ENCODE measurements around the gene IMMP1L.

The IMMP1L gene

DNA sequence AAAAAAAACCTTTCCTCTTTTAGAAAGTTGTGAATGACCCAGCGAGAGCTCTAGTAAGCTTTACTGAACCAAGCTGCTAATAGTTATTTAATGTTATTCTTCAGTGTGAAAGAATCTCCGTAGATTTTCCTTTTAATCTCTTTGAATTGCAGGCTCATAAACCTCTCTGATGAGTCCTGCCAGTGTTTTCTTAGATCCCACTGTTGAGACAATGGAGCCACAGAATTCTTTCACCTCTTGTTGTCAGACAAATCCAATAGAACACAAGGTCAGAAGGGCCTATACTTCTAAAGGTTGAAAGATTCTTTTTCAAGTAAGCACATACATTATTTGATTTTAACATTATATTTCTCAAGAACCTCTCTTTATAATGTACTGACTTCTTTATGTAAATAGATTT is 87.6 kb downstream of the IMMP1L start:
- Histone ChIP-seq H3K4me3 (ENCODE audit: low read length, poor library complexity, severe bottlenecking) (no peak overlapping the region), H3K27me3 (ENCODE audit: insufficient read depth, low read length, poor library complexity, severe bottlenecking) (no peaks in the 10 kb centered on the region), H3K79me2 (ENCODE audit: insufficient read depth, low read length) (no peaks in the 10 kb centered on the region), H3K4me1 (ENCODE audit: insufficient read depth, low read length, poor library complexity, severe bottlenecking) (no peaks in the 10 kb centered on the region), H3K9me3 (ENCODE audit: insufficient read depth, low read depth, low read length) (no peaks in the 10 kb centered on the region), H3K4me2 (ENCODE audit: low read depth, low read length, poor library complexity, severe bottlenecking) (no peak overlapping the region), H3F3A (ENCODE audit: low read depth) (no peaks in the 10 kb centered on the region), H3K9ac (ENCODE audit: low read depth, low read length, poor library complexity, severe bottlenecking) (no peak overlapping the region), H3K36me3 (ENCODE audit: insufficient read depth, low read length) (no peaks in the 10 kb centered on the region), H3K9me2 (replicated peaks; ENCODE audit: low read depth, low read length) (no peaks in the 10 kb centered on the region), H2AFZ (ENCODE audit: low read length) (no peak overlapping the region), H4K20me1 (ENCODE audit: insufficient read depth, low read length, poor library complexity, severe bottlenecking) (no peaks in the 10 kb centered on the region)
- TF ChIP-seq, protein P1, sequence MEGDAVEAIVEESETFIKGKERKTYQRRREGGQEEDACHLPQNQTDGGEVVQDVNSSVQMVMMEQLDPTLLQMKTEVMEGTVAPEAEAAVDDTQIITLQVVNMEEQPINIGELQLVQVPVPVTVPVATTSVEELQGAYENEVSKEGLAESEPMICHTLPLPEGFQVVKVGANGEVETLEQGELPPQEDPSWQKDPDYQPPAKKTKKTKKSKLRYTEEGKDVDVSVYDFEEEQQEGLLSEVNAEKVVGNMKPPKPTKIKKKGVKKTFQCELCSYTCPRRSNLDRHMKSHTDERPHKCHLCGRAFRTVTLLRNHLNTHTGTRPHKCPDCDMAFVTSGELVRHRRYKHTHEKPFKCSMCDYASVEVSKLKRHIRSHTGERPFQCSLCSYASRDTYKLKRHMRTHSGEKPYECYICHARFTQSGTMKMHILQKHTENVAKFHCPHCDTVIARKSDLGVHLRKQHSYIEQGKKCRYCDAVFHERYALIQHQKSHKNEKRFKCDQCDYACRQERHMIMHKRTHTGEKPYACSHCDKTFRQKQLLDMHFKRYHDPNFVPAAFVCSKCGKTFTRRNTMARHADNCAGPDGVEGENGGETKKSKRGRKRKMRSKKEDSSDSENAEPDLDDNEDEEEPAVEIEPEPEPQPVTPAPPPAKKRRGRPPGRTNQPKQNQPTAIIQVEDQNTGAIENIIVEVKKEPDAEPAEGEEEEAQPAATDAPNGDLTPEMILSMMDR (conservative IDR thresholded peaks at IDR 0.05; ENCODE audit: low read length): no peak
- no peak for TF ChIP-seq EZH2phosphoT487 (IDR thresholded peaks at IDR 0.05; ENCODE audit: borderline replicate concordance)

DNA sequence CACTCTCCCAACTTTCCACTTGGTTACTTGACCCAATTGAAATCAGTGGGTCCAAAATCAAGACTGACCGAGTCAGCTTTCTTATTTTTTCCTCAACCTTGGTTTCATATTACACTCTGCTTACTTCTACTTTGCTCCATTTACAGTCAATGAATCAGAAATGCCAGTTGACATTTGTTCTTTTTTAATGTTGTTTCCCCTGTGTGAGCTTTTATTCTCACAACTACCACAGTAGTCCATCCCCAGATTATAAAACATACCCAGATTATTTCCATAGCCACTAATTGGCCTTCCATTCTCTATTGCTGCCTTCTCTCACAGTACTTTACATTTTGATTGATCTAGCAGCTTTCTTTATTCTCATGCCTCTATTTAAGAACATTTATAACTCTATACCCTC is 89.8 kb downstream of the IMMP1L start:
- Histone ChIP-seq H4K20me1 (ENCODE audit: insufficient read depth, low read length, poor library complexity, severe bottlenecking) (no peaks in the 10 kb centered on the region), H3K9ac (ENCODE audit: low read depth, low read length, poor library complexity, severe bottlenecking) (no peak overlapping the region), H3K79me2 (ENCODE audit: insufficient read depth, low read length) (no peaks in the 10 kb centered on the region), H3K36me3 (ENCODE audit: insufficient read depth, low read length) (peaks cover 4% of the 10 kb centered on the region; the same call in 1 of the 2 replicates), H3K4me2 (ENCODE audit: low read depth, low read length, poor library complexity, severe bottlenecking) (no peak overlapping the region), H3K9me3 (ENCODE audit: insufficient read depth, low read depth, low read length) (no peaks in the 10 kb centered on the region), H3K27me3 (ENCODE audit: insufficient read depth, low read length, poor library complexity, severe bottlenecking) (no peaks in the 10 kb centered on the region), H3F3A (ENCODE audit: low read depth) (no peaks in the 10 kb centered on the region), H3K9me2 (replicated peaks; ENCODE audit: low read depth, low read length) (no peaks in the 10 kb centered on the region), H3K4me3 (ENCODE audit: low read length, poor library complexity, severe bottlenecking) (no peak overlapping the region), H3K4me1 (ENCODE audit: insufficient read depth, low read length, poor library complexity, severe bottlenecking) (no peaks in the 10 kb centered on the region), H2AFZ (ENCODE audit: low read length) (no peak overlapping the region)
- TF ChIP-seq EZH2phosphoT487 (IDR thresholded peaks at IDR 0.05; ENCODE audit: borderline replicate concordance): no peak
- TF ChIP-seq, protein P1 (conservative IDR thresholded peaks at IDR 0.05; ENCODE audit: low read length): no peak

GRCh38 chr11:31419138-31419537 is 90.3 kb downstream of the IMMP1L start:
- Histone ChIP-seq H3K4me2 (ENCODE audit: low read depth, low read length, poor library complexity, severe bottlenecking) (no peak overlapping the region), H3F3A (ENCODE audit: low read depth) (no peaks in the 10 kb centered on the region), H3K4me3 (ENCODE audit: low read length, poor library complexity, severe bottlenecking) (no peak overlapping the region), H3K79me2 (ENCODE audit: insufficient read depth, low read length) (no peaks in the 10 kb centered on the region), H3K9me2 (replicated peaks; ENCODE audit: low read depth, low read length) (no peaks in the 10 kb centered on the region), H2AFZ (ENCODE audit: low read length) (no peak overlapping the region), H4K20me1 (ENCODE audit: insufficient read depth, low read length, poor library complexity, severe bottlenecking) (no peaks in the 10 kb centered on the region), H3K9ac (ENCODE audit: low read depth, low read length, poor library complexity, severe bottlenecking) (no peak overlapping the region), H3K36me3 (ENCODE audit: insufficient read depth, low read length) (peaks cover 4% of the 10 kb centered on the region; the same call in 1 of the 2 replicates), H3K27me3 (ENCODE audit: insufficient read depth, low read length, poor library complexity, severe bottlenecking) (no peaks in the 10 kb centered on the region), H3K4me1 (ENCODE audit: insufficient read depth, low read length, poor library complexity, severe bottlenecking) (no peaks in the 10 kb centered on the region), H3K9me3 (ENCODE audit: insufficient read depth, low read depth, low read length) (no peaks in the 10 kb centered on the region)
- no peak for TF ChIP-seq EZH2phosphoT487 (IDR thresholded peaks at IDR 0.05; ENCODE audit: borderline replicate concordance)
- TF ChIP-seq, protein P1 (conservative IDR thresholded peaks at IDR 0.05; ENCODE audit: low read length): no peak
